ENCODE measurements around the gene ADCY1. TPM values are rescaled to one million over a fixed set of nuclear protein-coding genes. Genes with fewer than 3 reads are reported as not detected.

The ADCY1 gene
- total and polyA plus RNA-seq, 2 donors (not counting 3 experiments of a cell fraction or from before 2014, with no cell fraction given) = 0.52 to 1.6 TPM

- no peak for TF ChIP-seq POLR2AphosphoS5 (IDR thresholded peaks at IDR 0.05; ENCODE audit: insufficient read depth, low read depth, low read length)
- TF ChIP-seq MAX (IDR thresholded peaks at IDR 0.05; ENCODE audit: insufficient read depth, insufficient read length) = no peak
- no peak for TF ChIP-seq CTCF (IDR thresholded peaks at IDR 0.05; ENCODE audit: extremely low read depth in 1 of 2, insufficient read depth in 1 of 2, low read depth in 1 of 2, low read length in 2 of 2)
- TF ChIP-seq MYC (IDR thresholded peaks at IDR 0.05; ENCODE audit: low read depth, low read length) = no peak
- TF ChIP-seq JUN (IDR thresholded peaks at IDR 0.05; ENCODE audit: borderline replicate concordance, insufficient read depth, insufficient read length, low read depth) = no peak
- TF ChIP-seq POLR2A (IDR thresholded peaks at IDR 0.05; ENCODE audit: low read depth, low read length) = no peak
- TF ChIP-seq GATA2 (IDR thresholded peaks at IDR 0.05; ENCODE audit: insufficient read depth, insufficient read length, low read depth, low read length) = no peak
- no peak for TF ChIP-seq FOS (IDR thresholded peaks at IDR 0.05; ENCODE audit: borderline replicate concordance, insufficient read depth, low read length)
- TF ChIP-seq EZH2 (IDR thresholded peaks at IDR 0.05; ENCODE audit: borderline replicate concordance, low read depth, low read length, severe bottlenecking) = no peak
- H3K27me3 ChIP-seq (ENCODE audit: control insufficient read depth in 2 of 2, insufficient read depth in 2 of 2, low read length in 2 of 2) = no peaks in the 10 kb centered on the region
- intact Hi-C loops (cut with micrococcal nuclease) = loop anchor here (10.0 kb wide), 1 partner anchor 266 kb away; no protein-coding TSS in a partner anchor
- no peak overlapping the region for H2AFZ ChIP-seq (ENCODE audit: low read depth, low read length)
- no peaks in the 10 kb centered on the region for H3K9me3 ChIP-seq (replicated peaks; ENCODE audit: control insufficient read depth, insufficient read depth, low read length)
- no peaks in the 10 kb centered on the region for H3K9me1 ChIP-seq (replicated peaks; ENCODE audit: control insufficient read depth, extremely low read depth, insufficient read depth, low read length)
- H3K4me1 ChIP-seq (ENCODE audit: control insufficient read depth, extremely low read depth, insufficient read depth, low read length) = no peaks in the 10 kb centered on the region
- no peak overlapping the region for H3K4me3 ChIP-seq (replicated peaks in 1 of 3; ENCODE audit: insufficient read depth in 1 of 3, low read depth in 1 of 3, low read length in 3 of 3)
- dilution Hi-C loops (cut with MboI; ENCODE audit: extremely low pct_ligation_motif_present, low sequenced_read_pairs) = no loop called here
- ChIA-PET POLR2A (no interaction called here), CTCF (interaction anchor here (1.2 kb wide), 1 partner anchor 10 kb away, joined by 3 read pairs; no protein-coding TSS in a partner anchor)
- DNase-seq (ENCODE audit: low read depth, low spot score) (no peak), FAIRE-seq (no peak)
- H4K20me1 ChIP-seq (replicated peaks; ENCODE audit: control insufficient read depth, extremely low read depth, insufficient read depth, low read length) = no peaks in the 10 kb centered on the region
- BruUV-seq (replicated peaks) = no TSS peak
- no peak overlapping the region for H3K4me2 ChIP-seq (ENCODE audit: insufficient read depth, low read length)
- no peak overlapping the region for H3K9ac ChIP-seq (replicated peaks; ENCODE audit: extremely low read depth, insufficient read depth, low read length)
- no peaks in the 10 kb centered on the region for H3K36me3 ChIP-seq (ENCODE audit: control insufficient read depth in 2 of 2, extremely low read depth in 1 of 2, insufficient read depth in 2 of 2, low read length in 2 of 2)
- no peak overlapping the region for H3K27ac ChIP-seq (ENCODE audit: insufficient read depth, low read depth, low read length)
- H3K79me2 ChIP-seq (ENCODE audit: control insufficient read depth, insufficient read depth, low read length) = no peaks in the 10 kb centered on the region
Measured at GRCh38 chr7:45588466-45588865, 14.3 kb downstream of the ADCY1 start.

All from endothelial cell of umbilical vein (primary cell).